ENCODE data around the gene TTLL10. TPM values are rescaled to one million over a fixed set of nuclear protein-coding genes. Genes with fewer than 3 reads are reported as not detected.

Gene TTLL10
- total and polyA plus RNA-seq, 2 experiments from 2014 or later: 0.45 TPM; not detected in 1

- H3K27me3 ChIP-seq (ENCODE audit: insufficient read depth): peaks cover 10% of the 10 kb centered on the region; the same call in 1 of the 2 replicates
- Mint-ChIP-seq H3K4me1 (peaks cover 2% of the 10 kb centered on the region; the same call in 1 of the 3 replicates), H3K27me3 (ENCODE audit: insufficient read depth, low read depth, poor library complexity) (peaks cover 2% of the 10 kb centered on the region), H3K27ac (no peak within 1 kb of the TSS), H3K36me3 (ENCODE audit: low read depth) (peaks cover 3% of the 10 kb centered on the region; the same call in 1 of the 3 replicates), H3K9me3 (no peaks in the 10 kb centered on the region), H3K4me3 (no peak within 1 kb of the TSS; the same call in 2 of the 3 replicates)
- H3F3A ChIP-seq (replicated peaks; ENCODE audit: low read depth): peaks cover 8% of the 10 kb centered on the region; the same call in 1 of the 2 replicates
- no peak within 1 kb of the TSS for H3K27ac ChIP-seq (ENCODE audit: low read depth)
- peak within 1 kb of the TSS; percentile 77 for H3K4me2 ChIP-seq
- DNase-seq (ENCODE audit: low spot score) (peak; percentile 62), ATAC-seq (peak; percentile 59)
- no peak within 1 kb of the TSS for H2AFZ ChIP-seq
- no peaks in the 10 kb centered on the region for H4K20me1 ChIP-seq (replicated peaks; ENCODE audit: insufficient read depth)
- H3K36me3 ChIP-seq (ENCODE audit: insufficient read depth): no peaks in the 10 kb centered on the region
- H3K4me3 ChIP-seq: peak within 1 kb of the TSS; percentile 47; the same call in 1 of the 2 replicates
- no peaks in the 10 kb centered on the region for H3K9me2 ChIP-seq (ENCODE audit: insufficient read depth)
- H3K79me2 ChIP-seq (replicated peaks; ENCODE audit: insufficient read depth): no peaks in the 10 kb centered on the region
- H3K4me1 ChIP-seq (ENCODE audit: insufficient read depth): peaks cover 3% of the 10 kb centered on the region; the same call in 1 of the 2 replicates
- TF ChIP-seq JUNB (IDR thresholded peaks at IDR 0.05; ENCODE audit: unreplicated experiment): no peak
- TF ChIP-seq REST (IDR thresholded peaks at IDR 0.05; ENCODE audit: unreplicated experiment): no peak
- peak in 1 of 2 experiments; percentile 35; a peak in 2 of 4 replicates for TF ChIP-seq CTCF (conservative IDR thresholded peaks at IDR 0.05; ENCODE audit: low read depth in 2 of 2)
Measured at GRCh38 chr1:1246577-1247340, 73.1 kb downstream of the TTLL10 start, which contains the start of gene C1QTNF12. Gene C1QTNF12, minus strand, starts transcription at chr1:1246722. Its CDS starts 32 bp downstream, at chr1:1246690.

- Histone ChIP-seq H3K79me2 (replicated peaks; ENCODE audit: insufficient read depth) (no peaks in the 10 kb centered on the region), H3K27me3 (ENCODE audit: insufficient read depth) (peaks cover 10% of the 10 kb centered on the region; the same call in 1 of the 2 replicates), H3K36me3 (ENCODE audit: insufficient read depth) (no peaks in the 10 kb centered on the region), H2AFZ (no peak overlapping the region), H4K20me1 (replicated peaks; ENCODE audit: insufficient read depth) (no peaks in the 10 kb centered on the region; the same call in 1 of the 2 replicates), H3F3A (replicated peaks; ENCODE audit: low read depth) (peaks cover 8% of the 10 kb centered on the region; the same call in 1 of the 2 replicates), H3K9me2 (ENCODE audit: insufficient read depth) (no peaks in the 10 kb centered on the region), H3K4me3 (peak overlapping the region; percentile 47; the same call in 1 of the 2 replicates), H3K27ac (ENCODE audit: low read depth) (no peak overlapping the region), H3K4me1 (ENCODE audit: insufficient read depth) (peaks cover 3% of the 10 kb centered on the region; the same call in 1 of the 2 replicates), H3K4me2 (peak overlapping the region; percentile 77)
- H3K27ac Mint-ChIP-seq: no peak overlapping the region
- no peak for DNase-seq (ENCODE audit: low spot score)
- peaks cover 5% of the 10 kb centered on the region for H3K36me3 Mint-ChIP-seq (ENCODE audit: low read depth)
- ATAC-seq: peak; percentile 3; the same call in 1 of the 3 replicates
- no peak overlapping the region for H3K4me3 Mint-ChIP-seq
- H3K4me1 Mint-ChIP-seq: peaks cover 2% of the 10 kb centered on the region; the same call in 1 of the 3 replicates
- H3K27me3 Mint-ChIP-seq (ENCODE audit: insufficient read depth, low read depth, poor library complexity): peaks cover 2% of the 10 kb centered on the region
- no peaks in the 10 kb centered on the region for H3K9me3 Mint-ChIP-seq
- TF ChIP-seq ETS1 (IDR thresholded peaks at IDR 0.05) (no peak), EZH2 (IDR thresholded peaks at IDR 0.05; ENCODE audit: low read depth, unreplicated experiment) (no peak), STAT1 (IDR thresholded peaks at IDR 0.05; ENCODE audit: unreplicated experiment) (no peak), CREB1 (CRISPR knock-in tag; IDR thresholded peaks at IDR 0.05; ENCODE audit: low read depth) (no peak), EZH2phosphoT487 (IDR thresholded peaks at IDR 0.05; ENCODE audit: unreplicated experiment) (no peak)
Measured at GRCh38 chr1:1247341-1247913, 73.7 kb downstream of the TTLL10 start.

All from GM23338 (cell line).